ENCODE measurements around the gene HSF5. TPM values are rescaled to one million over a fixed set of nuclear protein-coding genes. Genes with fewer than 3 reads are reported as not detected.

Gene HSF5
- total RNA-seq, 2 donors from 2014 or later = 0.09 to 0.22 TPM

DNA sequence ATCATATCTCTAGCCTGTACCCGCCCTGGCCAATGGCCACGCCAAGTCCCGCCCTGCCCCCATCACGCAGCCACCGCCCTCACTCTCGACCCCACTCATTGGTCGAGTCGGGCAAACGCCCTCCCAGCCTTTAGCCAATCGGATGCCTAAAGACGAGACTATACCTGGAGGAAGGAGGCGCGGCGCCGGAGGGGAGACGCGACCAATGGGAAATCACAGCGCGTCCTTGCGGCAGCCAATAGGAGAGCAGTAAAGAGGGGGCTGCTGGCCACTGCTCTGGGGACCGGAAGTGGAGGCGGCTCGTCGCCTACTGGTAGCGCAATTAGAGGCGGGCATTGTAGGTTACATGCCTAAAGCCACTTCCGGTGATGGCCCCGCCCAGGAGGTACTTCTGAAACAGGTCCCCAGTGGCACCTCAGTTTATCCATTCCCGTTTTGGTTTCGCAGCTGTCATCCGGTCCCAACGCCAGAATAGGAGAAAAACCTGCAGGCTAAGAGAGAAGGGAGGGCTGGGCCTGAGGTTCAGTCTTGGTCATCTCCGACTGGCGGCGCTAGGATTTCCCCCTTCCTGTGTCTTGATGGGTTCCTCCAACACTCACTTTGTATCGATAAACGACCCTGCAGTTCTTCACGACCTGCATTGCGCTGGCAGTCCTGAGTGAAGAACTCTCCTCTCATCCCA is 29.9 kb upstream of the HSF5 start:
- Histone ChIP-seq H3K4me1 (ENCODE audit: control insufficient read depth, insufficient read depth, low read length) (no peaks in the 10 kb centered on the region), H3K4me3 (ENCODE audit: low read length) (peak overlapping the region; percentile 96), H3K27ac (ENCODE audit: low read depth, low read length) (peak overlapping the region; percentile 67), H3K9me3 (ENCODE audit: control insufficient read depth, low read length) (no peaks in the 10 kb centered on the region), H3K9ac (ENCODE audit: extremely low read depth, low read length, poor library complexity, severe bottlenecking) (peak overlapping the region; percentile 70), H3K27me3 (ENCODE audit: control insufficient read depth, insufficient read depth, low read length, poor library complexity, severe bottlenecking) (no peaks in the 10 kb centered on the region), H3K36me3 (ENCODE audit: control insufficient read depth, insufficient read depth, low read length) (no peaks in the 10 kb centered on the region)
- Mint-ChIP-seq H3K4me3 (peak overlapping the region; percentile 94), H3K27me3 (ENCODE audit: insufficient read depth) (no peaks in the 10 kb centered on the region), H3K27ac (peak overlapping the region; percentile 99), H3K9me3 (no peaks in the 10 kb centered on the region), H3K36me3 (ENCODE audit: low read depth) (no peaks in the 10 kb centered on the region), H3K4me1 (peaks cover 22% of the 10 kb centered on the region)
- TF ChIP-seq, protein P1, sequence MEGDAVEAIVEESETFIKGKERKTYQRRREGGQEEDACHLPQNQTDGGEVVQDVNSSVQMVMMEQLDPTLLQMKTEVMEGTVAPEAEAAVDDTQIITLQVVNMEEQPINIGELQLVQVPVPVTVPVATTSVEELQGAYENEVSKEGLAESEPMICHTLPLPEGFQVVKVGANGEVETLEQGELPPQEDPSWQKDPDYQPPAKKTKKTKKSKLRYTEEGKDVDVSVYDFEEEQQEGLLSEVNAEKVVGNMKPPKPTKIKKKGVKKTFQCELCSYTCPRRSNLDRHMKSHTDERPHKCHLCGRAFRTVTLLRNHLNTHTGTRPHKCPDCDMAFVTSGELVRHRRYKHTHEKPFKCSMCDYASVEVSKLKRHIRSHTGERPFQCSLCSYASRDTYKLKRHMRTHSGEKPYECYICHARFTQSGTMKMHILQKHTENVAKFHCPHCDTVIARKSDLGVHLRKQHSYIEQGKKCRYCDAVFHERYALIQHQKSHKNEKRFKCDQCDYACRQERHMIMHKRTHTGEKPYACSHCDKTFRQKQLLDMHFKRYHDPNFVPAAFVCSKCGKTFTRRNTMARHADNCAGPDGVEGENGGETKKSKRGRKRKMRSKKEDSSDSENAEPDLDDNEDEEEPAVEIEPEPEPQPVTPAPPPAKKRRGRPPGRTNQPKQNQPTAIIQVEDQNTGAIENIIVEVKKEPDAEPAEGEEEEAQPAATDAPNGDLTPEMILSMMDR (conservative IDR thresholded peaks at IDR 0.05) = no peak
- peak; percentile 100 for DNase-seq
- WGBS, 2 experiments (ENCODE audit: insufficient coverage in 1 of 2, insufficient read length in 1 of 2) = 0% methylated on average over 21 to 39 of the region's 39 CpGs

DNA sequence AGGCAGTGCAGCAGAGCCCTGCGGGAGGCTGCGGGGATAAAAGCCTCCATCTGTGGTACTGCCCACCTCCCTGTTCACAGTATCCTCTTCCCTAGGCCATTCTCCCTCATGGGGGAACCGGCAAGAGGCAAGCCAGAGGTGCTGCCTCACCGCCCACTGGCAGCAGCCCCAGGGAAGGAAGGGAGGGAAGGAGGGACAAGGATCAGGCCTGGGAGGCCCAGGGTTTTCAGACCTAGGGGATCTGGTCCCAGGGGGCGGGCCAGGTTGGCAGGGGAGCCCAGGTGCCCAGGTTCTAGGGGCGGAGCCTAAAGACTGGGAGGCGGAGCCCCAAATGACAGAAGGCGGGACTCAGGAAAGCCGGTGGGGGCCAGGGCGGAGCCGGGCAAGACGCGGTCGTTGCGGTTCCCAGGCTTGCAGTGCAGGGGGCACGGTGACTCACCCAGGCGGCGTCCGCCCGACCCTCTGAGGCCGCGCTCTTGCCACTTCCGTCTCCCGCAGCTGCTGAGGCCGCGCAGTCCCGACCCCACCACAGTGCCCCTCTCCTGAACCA is 29.2 kb upstream of the HSF5 start:
- TF ChIP-seq, protein P1 (conservative IDR thresholded peaks at IDR 0.05) = no peak
- Histone ChIP-seq H3K9me3 (ENCODE audit: control insufficient read depth, low read length) (no peaks in the 10 kb centered on the region), H3K9ac (ENCODE audit: extremely low read depth, low read length, poor library complexity, severe bottlenecking) (peak overlapping the region; percentile 70), H3K36me3 (ENCODE audit: control insufficient read depth, insufficient read depth, low read length) (peaks cover 2% of the 10 kb centered on the region), H3K27me3 (ENCODE audit: control insufficient read depth, insufficient read depth, low read length, poor library complexity, severe bottlenecking) (no peaks in the 10 kb centered on the region), H3K4me3 (ENCODE audit: low read length) (peak overlapping the region; percentile 96), H3K27ac (ENCODE audit: low read depth, low read length) (peak overlapping the region; percentile 89), H3K4me1 (ENCODE audit: control insufficient read depth, insufficient read depth, low read length) (no peaks in the 10 kb centered on the region)
- H3K4me1 Mint-ChIP-seq = peaks cover 22% of the 10 kb centered on the region
- H3K9me3 Mint-ChIP-seq = no peaks in the 10 kb centered on the region
- WGBS, 2 experiments (ENCODE audit: insufficient coverage in 1 of 2, insufficient read length in 1 of 2) = 0 to 3% methylated on average over 11 to 27 of the region's 27 CpGs
- H3K36me3 Mint-ChIP-seq (ENCODE audit: low read depth) = peaks cover 3% of the 10 kb centered on the region
- H3K4me3 Mint-ChIP-seq = peak overlapping the region; percentile 94
- no peaks in the 10 kb centered on the region for H3K27me3 Mint-ChIP-seq (ENCODE audit: insufficient read depth)
- no peak for DNase-seq
- H3K27ac Mint-ChIP-seq = peak overlapping the region; percentile 97

DNA sequence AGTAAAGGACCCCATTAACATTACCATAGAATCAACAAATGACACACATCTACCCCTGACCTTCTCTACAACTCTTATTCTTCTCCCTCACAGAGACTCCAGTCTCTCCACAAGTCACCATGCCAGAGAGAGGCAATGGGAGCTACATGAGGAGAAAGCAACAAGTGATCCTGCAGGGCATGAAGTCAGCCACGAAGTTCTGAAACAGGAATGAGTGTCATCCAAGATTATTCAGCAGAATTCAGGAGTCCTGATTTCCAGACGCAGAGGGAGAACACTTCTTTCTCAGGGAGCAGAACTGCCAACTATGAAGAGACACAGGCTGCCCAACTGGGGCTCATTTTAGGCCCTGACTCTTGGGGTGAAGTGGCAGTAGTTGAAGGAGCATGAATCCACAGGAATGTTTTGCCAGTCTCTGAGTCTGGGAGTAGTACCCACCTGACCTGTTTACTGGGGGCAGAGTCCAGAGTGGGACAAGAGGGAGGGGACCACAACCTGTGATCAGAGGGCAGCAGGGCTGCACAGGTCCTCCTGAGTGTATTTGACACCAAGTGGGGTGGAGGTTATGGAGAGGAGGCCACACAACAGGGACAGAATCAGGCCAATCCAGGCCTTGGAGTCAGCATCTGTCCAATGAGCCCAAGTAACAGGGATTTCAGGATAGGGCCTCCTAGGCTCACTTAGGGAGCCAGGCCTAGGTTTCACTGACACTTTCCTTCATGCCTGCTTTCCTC is 28.6 kb upstream of the HSF5 start:
- Histone ChIP-seq H3K36me3 (ENCODE audit: control insufficient read depth, insufficient read depth, low read length) (peaks cover 9% of the 10 kb centered on the region), H3K9ac (ENCODE audit: extremely low read depth, low read length, poor library complexity, severe bottlenecking) (peak overlapping the region; percentile 70), H3K4me3 (ENCODE audit: low read length) (peak overlapping the region; percentile 96), H3K27ac (ENCODE audit: low read depth, low read length) (peak overlapping the region; percentile 89), H3K4me1 (ENCODE audit: control insufficient read depth, insufficient read depth, low read length) (no peaks in the 10 kb centered on the region), H3K9me3 (ENCODE audit: control insufficient read depth, low read length) (no peaks in the 10 kb centered on the region), H3K27me3 (ENCODE audit: control insufficient read depth, insufficient read depth, low read length, poor library complexity, severe bottlenecking) (no peaks in the 10 kb centered on the region)
- Mint-ChIP-seq H3K36me3 (ENCODE audit: low read depth) (peaks cover 9% of the 10 kb centered on the region), H3K4me1 (peaks cover 22% of the 10 kb centered on the region), H3K27me3 (ENCODE audit: insufficient read depth) (no peaks in the 10 kb centered on the region), H3K4me3 (peak overlapping the region; percentile 94), H3K9me3 (no peaks in the 10 kb centered on the region), H3K27ac (peak overlapping the region; percentile 97)
- WGBS, 2 experiments (ENCODE audit: insufficient coverage in 1 of 2, insufficient read length in 1 of 2) = 89 to 94% methylated on average over 2 of the region's 2 CpGs
- no peak for DNase-seq
- TF ChIP-seq, protein P1 (conservative IDR thresholded peaks at IDR 0.05) = no peak
